HCT116 (cell line): ENCODE measurements around the gene OPN3. TPM values are rescaled to one million over a fixed set of nuclear protein-coding genes. Genes with fewer than 3 reads are reported as not detected.

Source experiments
- ATAC-seq: fragments of 200-7000 bp; cut with Tn5 transposase; 2 replicates; pipeline ENCODE4 v1.9.1; 2020; ENCODE audit warnings: mild to moderate bottlenecking, moderate library complexity
- Bru-seq: library from RNA; stranded (reverse); fragments of 400-500 nt; gene quantifications from one replicate; lab custom pipeline; 2021; lab: Mats Ljungman, UMichigan
- BruChase-seq, 2 experiments: library from RNA; stranded (reverse); fragments of 400-500 nt; gene quantifications; one replicate each; lab custom pipeline; 2021; lab: Mats Ljungman, UMichigan
- BruUV-seq: library from RNA; stranded (reverse); fragments of 400-500 nt; replicated peaks from 2 replicates; lab custom pipeline; 2021; lab: Mats Ljungman, UMichigan
- CTCF ChIA-PET: fragments of 300-600 bp; sonication (Branson Sonifier 250); formaldehyde crosslinking; loops from one replicate; lab custom pipeline; 2021; ENCODE audit warnings: antibody characterized with exemption; lab: Charles Lee
- POLR2A ChIA-PET: fragments of 300-600, 350-600 bp; sonication (Branson Sonifier 250); formaldehyde crosslinking; loops from one replicate; lab custom pipeline; 2021; ENCODE audit warnings: antibody characterized with exemption; lab: Charles Lee
- RAD21 ChIA-PET, 2 experiments: fragments of 300-600 bp; sonication (Branson Sonifier 250); formaldehyde crosslinking; loops; one replicate each; lab custom pipeline; 2023; ENCODE audit warnings: low total read pairs in 2 of 2; ENCODE audit not compliant: uncharacterized antibody in 2 of 2, unreplicated experiment in 2 of 2, low non-redundant PET in 1 of 2; lab: Charles Lee
- DNase-seq: peaks from one replicate; pipeline ENCODE4 v3.0.0-alpha.2; 2010; ENCODE audit warnings: low read depth, low spot score
- H2AFZ ChIP-seq: fragments of 200-600 bp; shearing (Covaris generic), sonication (generic); 2 replicates; pipeline ENCODE4 v1.6.1; 2017; ENCODE audit warnings: low read depth, mixed run types, mixed read lengths, antibody characterized with exemption, low read length; ENCODE audit not compliant: poor library complexity, severe bottlenecking
- H3K27ac ChIP-seq: 2 replicates; pipeline ENCODE4 v1.5.1; 2012; ENCODE audit warnings: low read depth, low read length
- H3K27me3 ChIP-seq: fragments of 200-600 bp; sonication (generic); 2 replicates; pipeline ENCODE4 v1.6.1; 2016; ENCODE audit warnings: mixed run types, low read length, mixed read lengths; ENCODE audit not compliant: insufficient read depth
- H3K36me3 ChIP-seq, 2 experiments: fragments of 200-500 bp in 1 of 2; fragments of 200-600 bp in 1 of 2; sonication (Bioruptor generic) in 1 of 2; sonication (generic) in 1 of 2; 2 replicates each; pipeline versions ENCODE4 v1.5.1 to v1.6.1; 2014 to 2016; ENCODE audit warnings: low read length in 2 of 2, inconsistent platforms in 1 of 2, mixed read lengths in 1 of 2, mixed run types in 1 of 2; ENCODE audit not compliant: insufficient read depth in 2 of 2, control insufficient read depth in 1 of 2
- H3K4me1 ChIP-seq, 2 experiments: fragments of 200-600 bp in 1 of 2; sonication (generic) in 1 of 2; 2 replicates each; pipeline versions ENCODE4 v1.5.1 to v1.6.1; 2012 to 2017; ENCODE audit warnings: low read length in 2 of 2, inconsistent platforms in 1 of 2, mild to moderate bottlenecking in 1 of 2, mixed read lengths in 1 of 2, mixed run types in 1 of 2, moderate library complexity in 1 of 2; ENCODE audit not compliant: insufficient read depth in 2 of 2, control insufficient read depth in 1 of 2
- H3K4me2 ChIP-seq: fragments of 200-600 bp; sonication (generic); 2 replicates; pipeline ENCODE4 v1.6.1; 2017; ENCODE audit warnings: mixed run types, low read length, mixed read lengths
- H3K4me3 ChIP-seq, 2 experiments: fragments of 200-600 bp in 1 of 2; sonication (generic) in 1 of 2; replicated peaks in 1 of 2; 2 replicates each; pipeline ENCODE4 v1.5.1; 2011 to 2016; ENCODE audit warnings: low read length in 2 of 2, control low read depth in 1 of 2, low read depth in 1 of 2, mild to moderate bottlenecking in 1 of 2, mixed read lengths in 1 of 2, mixed run types in 1 of 2
- H3K79me2 ChIP-seq: fragments of 200-600 bp; sonication (generic); 2 replicates; pipeline ENCODE4 v1.6.1; 2017; ENCODE audit warnings: mild to moderate bottlenecking, mixed run types, low read length, moderate library complexity, mixed read lengths; ENCODE audit not compliant: insufficient read depth
- H3K9ac ChIP-seq: fragments of 200-600 bp; sonication (generic); 2 replicates; pipeline ENCODE4 v1.6.1; 2016; ENCODE audit warnings: low read length, mixed read lengths
- H3K9me2 ChIP-seq: fragments of 200-600 bp; sonication (generic), shearing (Covaris generic); 2 replicates; pipeline ENCODE4 v1.6.1; 2017; ENCODE audit warnings: mixed run types, mild to moderate bottlenecking, moderate library complexity; ENCODE audit not compliant: insufficient read depth
- H3K9me3 ChIP-seq, 2 experiments: fragments of 200-500 bp in 1 of 2; fragments of 200-600 bp in 1 of 2; sonication (Bioruptor generic) in 1 of 2; sonication (generic) in 1 of 2; 2 replicates each; pipeline ENCODE4 v1.6.1; 2014 to 2017; ENCODE audit warnings: low read length in 2 of 2, mixed read lengths in 2 of 2, inconsistent platforms in 1 of 2, low read depth in 1 of 2, mild to moderate bottlenecking in 1 of 2, mixed run types in 1 of 2, moderate library complexity in 1 of 2; ENCODE audit not compliant: control insufficient read depth in 1 of 2, insufficient read depth in 1 of 2
- H4K20me1 ChIP-seq: fragments of 200-600 bp; sonication (generic), shearing (Covaris generic); 2 replicates; pipeline ENCODE4 v1.6.1; 2017; ENCODE audit warnings: mixed run types, mild to moderate bottlenecking, moderate library complexity; ENCODE audit not compliant: insufficient read depth
- ATF3 ChIP-seq: IDR thresholded peaks from 2 replicates; pipeline ENCODE4 v1.6.1; 2012
- CEBPB ChIP-seq: IDR thresholded peaks from 2 replicates; pipeline ENCODE4 v1.6.1; 2012; ENCODE audit warnings: low read depth
- CTCF ChIP-seq, 3 experiments: fragments of 200-600 bp in 1 of 3; sonication (generic) in 1 of 3; IDR thresholded peaks in 2 of 3; conservative IDR thresholded peaks in 1 of 3; 2 replicates each; pipeline ENCODE4 v1.5.1; 2012 to 2017; ENCODE audit warnings: low read depth in 2 of 3, low read length in 2 of 3, antibody characterized with exemption in 1 of 3, borderline replicate concordance in 1 of 3, control low read depth in 1 of 3, mild to moderate bottlenecking in 1 of 3, mixed read lengths in 1 of 3, mixed run types in 1 of 3, moderate library complexity in 1 of 3; ENCODE audit not compliant: insufficient read depth in 1 of 3
- EGR1 ChIP-seq: IDR thresholded peaks from 2 replicates; pipeline ENCODE4 v1.6.1; 2012; ENCODE audit warnings: low read depth
- ELF1 ChIP-seq: IDR thresholded peaks from 2 replicates; pipeline ENCODE4 v1.6.1; 2012; ENCODE audit warnings: low read depth, borderline replicate concordance
- EZH2 ChIP-seq: fragments of 200-600 bp; sonication (generic); IDR thresholded peaks from 2 replicates; pipeline ENCODE4 v1.6.1; 2017; ENCODE audit warnings: antibody characterized with exemption, mixed run types
- EZH2phosphoT487 ChIP-seq: fragments of 200-600 bp; IDR thresholded peaks from 2 replicates; pipeline ENCODE4 v1.6.1; 2018; ENCODE audit warnings: antibody characterized with exemption, borderline replicate concordance
- FOSL1 ChIP-seq: IDR thresholded peaks from 2 replicates; pipeline ENCODE4 v1.6.1; 2012; ENCODE audit warnings: low read depth
- MAX ChIP-seq: IDR thresholded peaks from 2 replicates; pipeline ENCODE4 v1.6.1; 2012
- POLR2A ChIP-seq: IDR thresholded peaks from 2 replicates; pipeline ENCODE4 v1.7.0; 2011; ENCODE audit warnings: borderline replicate concordance; ENCODE audit not compliant: insufficient read depth, insufficient read length; ENCODE audit errors: extremely low read depth
- POLR2AphosphoS5 ChIP-seq: IDR thresholded peaks from 2 replicates; pipeline ENCODE4 v1.6.1; 2011; ENCODE audit warnings: mild to moderate bottlenecking, low read depth, low read length, moderate library complexity
- RAD21 ChIP-seq: IDR thresholded peaks from 2 replicates; pipeline ENCODE4 v1.6.1; 2012; ENCODE audit warnings: low read depth, mild to moderate bottlenecking
- SIN3A ChIP-seq: IDR thresholded peaks from 2 replicates; pipeline ENCODE4 v1.6.1; 2012; ENCODE audit warnings: low read depth
- SP1 ChIP-seq: IDR thresholded peaks from 2 replicates; pipeline ENCODE4 v1.6.1; 2012; ENCODE audit warnings: low read depth
- SRF ChIP-seq: IDR thresholded peaks from 2 replicates; pipeline ENCODE4 v1.6.1; 2012; ENCODE audit warnings: low read depth
- TCF7L2 ChIP-seq: IDR thresholded peaks from 2 replicates; pipeline ENCODE4 v1.7.0; 2011; ENCODE audit warnings: borderline replicate concordance, inconsistent platforms; ENCODE audit not compliant: insufficient read depth, insufficient read length; ENCODE audit errors: extremely low read depth
- YY1 ChIP-seq: IDR thresholded peaks from 2 replicates; pipeline ENCODE4 v1.6.1; 2011; ENCODE audit warnings: low read length, low read depth, moderate library complexity, mild to moderate bottlenecking; ENCODE audit not compliant: insufficient replicate concordance; ENCODE audit errors: extremely low read depth
- ZBTB33 ChIP-seq: IDR thresholded peaks from 2 replicates; pipeline ENCODE4 v1.6.1; 2011; ENCODE audit warnings: mild to moderate bottlenecking, low read length, moderate library complexity; ENCODE audit not compliant: insufficient replicate concordance; ENCODE audit errors: extremely low read depth
- ZNF274 ChIP-seq: fragments of 200-500 bp; sonication (Bioruptor generic); IDR thresholded peaks from 2 replicates; pipeline ENCODE4 v1.6.1; 2014; ENCODE audit warnings: mild to moderate bottlenecking, low read depth, low read length, inconsistent platforms
- intact Hi-C: fragments of 100-400 bp; cut with micrococcal nuclease; formaldehyde crosslinking; loops from 2 replicates; pipeline ENCODE4 v1.10.0; 2022
- long read RNA-seq: library from polyadenylated mRNA; unstranded; transcript quantifications from one replicate; pipeline ENCODE4 v2.0.0, GENCODE V29; 2021; ENCODE audit not compliant: unreplicated experiment
- polyA plus RNA-seq: library from polyadenylated mRNA; unstranded; fragments of >200 nt; gene quantifications from 2 replicates; pipeline ENCODE4 v1.2.1, GENCODE V29; 2012; ENCODE audit warnings: missing spikeins
- total RNA-seq: library from RNA; stranded (reverse); gene quantifications from one replicate; pipeline ENCODE4 v1.2.1, GENCODE V29; 2021; ENCODE audit not compliant: unreplicated experiment

Gene OPN3
- 6.1 TPM for total RNA-seq
- polyA plus RNA-seq, result 1.5 and 2.4 TPM in 2 replicates
- Bru-seq, nascent RNA, result percentile 46 among the genes with signal in this experiment
- BruChase-seq, experiment 1, labeled RNA remaining after a 6-hour chase, result percentile 46 among the genes with signal in this experiment
- percentile 44 among the genes with signal in this experiment for BruChase-seq, experiment 2, labeled RNA remaining after a 2-hour chase
- long read RNA-seq, transcript OPN3-201 (4 exons, 2,620 nt), result major isoform, 9 of 32 reads
- long read RNA-seq, transcript OPN3-206 (3 exons, 1,816 nt), result minor isoform, 8 of 32 reads
- long read RNA-seq, partial matches to known transcripts, result 0 of 32 reads
- long read RNA-seq, other reads (novel, unspliced or antisense), result 13 of 32 reads

- intact Hi-C loops, result no loop called here
- peak; percentile 65 for DNase-seq
- BruUV-seq, result no TSS peak
- POLR2A ChIA-PET, result interaction anchor here (0.6 to 1.2 kb wide), 7 partner anchors 11 to 882 kb away, joined by 4 to 6 read pairs (median 4); partner anchors contain the start of gene FH
- Histone ChIP-seq H3K4me1 (peaks cover 5 to 29% of the 10 kb centered on the region in 2 experiments; a peak in 3 of 4 replicates), H2AFZ (peak within 1 kb of the TSS; percentile 89), H3K27ac (peak within 1 kb of the TSS; percentile 57), H4K20me1 (no peaks in the 10 kb centered on the region), H3K9ac (peak within 1 kb of the TSS; percentile 74), H3K79me2 (peaks cover 21% of the 10 kb centered on the region; the same call in 1 of the 2 replicates), H3K36me3 (peaks cover 4 to 7% of the 10 kb centered on the region in 2 experiments; a peak in 3 of 4 replicates), H3K9me2 (no peaks in the 10 kb centered on the region), H3K27me3 (no peaks in the 10 kb centered on the region), H3K4me2 (peak within 1 kb of the TSS; percentile 81), H3K4me3 (peak within 1 kb of the TSS; percentile 75 to 88), H3K9me3 (no peaks in the 10 kb centered on the region)
- ATAC-seq, result peak; percentile 96
- RAD21 ChIA-PET, result interaction anchor here in 1 of 2 experiments (0.6 kb wide), 1 partner anchor 173 kb away, joined by 4 read pairs; no protein-coding TSS in a partner anchor
- CTCF ChIA-PET, result interaction anchor here (0.7 to 1.5 kb wide), 2 partner anchors 11 to 30 kb away, joined by 5 read pairs; no protein-coding TSS in a partner anchor
- TF ChIP-seq YY1 (peak; percentile 34), CTCF (IDR thresholded peaks at IDR 0.05 in 2 of 3, conservative IDR thresholded peaks at IDR 0.05 in 1 of 3; ENCODE audit: borderline replicate concordance in 1 of 3, insufficient read depth in 1 of 3, low read depth in 2 of 3, low read length in 2 of 3) (no peak), TCF7L2 (no peak), SP1 (peak; percentile 37; the same call in 1 of the 2 replicates), ZNF274 (no peak), EZH2 (no peak), SRF (no peak), EGR1 (no peak), ATF3 (no peak), ELF1 (no peak), RAD21 (no peak), CEBPB (no peak), ZBTB33 (peak; percentile 22), SIN3A (no peak), EZH2phosphoT487 (no peak), POLR2A (peak; percentile 65), POLR2AphosphoS5 (peak; percentile 95), MAX (peak; percentile 50), FOSL1 (no peak)
Observed at GRCh38 chr1:241640149-241640866, at the start of gene OPN3, which contains the start of gene CHML. Gene OPN3, minus strand, starts transcription at chr1:241640369. Its CDS starts 115 bp downstream, at chr1:241640254. Gene CHML, minus strand, starts transcription at chr1:241640369. Its CDS starts 4,603 bp downstream, at chr1:241635766.
